Sigmoid colon (tissue), 4 donors: Measurements from ENCODE around the gene SYNGAP1.

Source experiments
- EP300 ChIP-seq, 4 donors: sonication (generic); formaldehyde crosslinking; IDR thresholded peaks; one replicate each; pipeline ENCODE4 v1.6.1; 2017; ENCODE audit warnings: antibody characterized with exemption in 4 of 4
- POLR2AphosphoS5 ChIP-seq, 4 donors: sonication (generic); formaldehyde crosslinking; IDR thresholded peaks; one replicate each; pipeline ENCODE4 v1.6.1; 2017; ENCODE audit warnings: antibody characterized with exemption in 4 of 4
- TF ChIP-seq, protein P1 (sequence below), 4 experiments: fragments of 450-650 bp in 3 of 4; fragments of 200-600 bp in 1 of 4; IDR thresholded peaks; one replicate each; pipeline ENCODE4 v1.5.1; 2016 to 2019; ENCODE audit warnings: antibody characterized with exemption in 4 of 4, mild to moderate bottlenecking in 3 of 4, moderate library complexity in 2 of 4

- TF ChIP-seq, protein P1, sequence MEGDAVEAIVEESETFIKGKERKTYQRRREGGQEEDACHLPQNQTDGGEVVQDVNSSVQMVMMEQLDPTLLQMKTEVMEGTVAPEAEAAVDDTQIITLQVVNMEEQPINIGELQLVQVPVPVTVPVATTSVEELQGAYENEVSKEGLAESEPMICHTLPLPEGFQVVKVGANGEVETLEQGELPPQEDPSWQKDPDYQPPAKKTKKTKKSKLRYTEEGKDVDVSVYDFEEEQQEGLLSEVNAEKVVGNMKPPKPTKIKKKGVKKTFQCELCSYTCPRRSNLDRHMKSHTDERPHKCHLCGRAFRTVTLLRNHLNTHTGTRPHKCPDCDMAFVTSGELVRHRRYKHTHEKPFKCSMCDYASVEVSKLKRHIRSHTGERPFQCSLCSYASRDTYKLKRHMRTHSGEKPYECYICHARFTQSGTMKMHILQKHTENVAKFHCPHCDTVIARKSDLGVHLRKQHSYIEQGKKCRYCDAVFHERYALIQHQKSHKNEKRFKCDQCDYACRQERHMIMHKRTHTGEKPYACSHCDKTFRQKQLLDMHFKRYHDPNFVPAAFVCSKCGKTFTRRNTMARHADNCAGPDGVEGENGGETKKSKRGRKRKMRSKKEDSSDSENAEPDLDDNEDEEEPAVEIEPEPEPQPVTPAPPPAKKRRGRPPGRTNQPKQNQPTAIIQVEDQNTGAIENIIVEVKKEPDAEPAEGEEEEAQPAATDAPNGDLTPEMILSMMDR (IDR thresholded peaks at IDR 0.05), result no peak
- TF ChIP-seq POLR2AphosphoS5 (IDR thresholded peaks at IDR 0.05) (no peak), EP300 (IDR thresholded peaks at IDR 0.05) (no peak)
Observed at GRCh38 chr6:33450434-33450833, 30.6 kb downstream of the SYNGAP1 start.
